CD14-positive monocyte (primary cell): Measurements from ENCODE around the gene ORC3. TPM values are rescaled to one million over a fixed set of nuclear protein-coding genes. Genes with fewer than 3 reads are reported as not detected.

Experiments used
- DNase-seq, 3 donors: peaks; one replicate each; pipeline ENCODE4 v3.0.0-alpha.2; 2011 to 2022
- H2AFZ ChIP-seq: 2 replicates; pipeline ENCODE4 v1.6.0; 2012; ENCODE audit warnings: mild to moderate bottlenecking, low read depth, low read length, inconsistent platforms; ENCODE audit not compliant: insufficient read depth, poor library complexity, severe bottlenecking
- H3K27ac ChIP-seq, 2 donors: 1 replicate in 1 of 2; 2 replicates in 1 of 2; pipeline ENCODE4 v1.5.1; 2012 to 2013; ENCODE audit warnings: low read length in 2 of 2, control low read depth in 1 of 2, inconsistent platforms in 1 of 2, low read depth in 1 of 2, mild to moderate bottlenecking in 1 of 2
- H3K27me3 ChIP-seq, 2 donors: one replicate each; pipeline versions ENCODE4 v1.6.0 to v1.6.1; 2011 to 2013; ENCODE audit warnings: low read length in 2 of 2; ENCODE audit not compliant: control insufficient read depth in 2 of 2, insufficient read depth in 2 of 2
- H3K36me3 ChIP-seq, 2 donors: replicated peaks in 1 of 2; 1 replicate in 1 of 2; 2 replicates in 1 of 2; pipeline versions ENCODE4 v1.5.1 to v1.6.1; 2012 to 2013; ENCODE audit warnings: low read length in 2 of 2, control low read depth in 1 of 2, inconsistent platforms in 1 of 2, mild to moderate bottlenecking in 1 of 2; ENCODE audit not compliant: insufficient read depth in 2 of 2, control insufficient read depth in 1 of 2
- H3K4me1 ChIP-seq, 2 donors: 1 replicate in 1 of 2; 2 replicates in 1 of 2; pipeline versions ENCODE4 v1.5.1 to v1.6.1; 2012 to 2013; ENCODE audit warnings: low read length in 2 of 2, control low read depth in 1 of 2, inconsistent platforms in 1 of 2, mild to moderate bottlenecking in 1 of 2, moderate library complexity in 1 of 2; ENCODE audit not compliant: insufficient read depth in 2 of 2, control insufficient read depth in 1 of 2
- H3K4me2 ChIP-seq: replicated peaks from 2 replicates; pipeline ENCODE3; 2012; ENCODE audit warnings: low read length, moderate library complexity, mild to moderate bottlenecking; ENCODE audit not compliant: poor library complexity, severe bottlenecking; ENCODE audit errors: extremely low read depth
- H3K4me3 ChIP-seq, 3 experiments: fragments of 200-600 bp in 1 of 3; sonication (generic) in 1 of 3; replicated peaks in 1 of 3; 1 replicate in 2 of 3; 2 replicates in 1 of 3; pipeline ENCODE4 v1.5.1; 2011 to 2013; ENCODE audit warnings: low read length in 3 of 3, mild to moderate bottlenecking in 3 of 3, control low read depth in 2 of 3, low read depth in 2 of 3, inconsistent platforms in 1 of 3, moderate library complexity in 1 of 3
- H3K79me2 ChIP-seq: 2 replicates; pipeline ENCODE4 v1.6.0; 2012; ENCODE audit warnings: mild to moderate bottlenecking, control low read depth, inconsistent platforms, low read length, moderate library complexity; ENCODE audit not compliant: insufficient read depth
- H3K9ac ChIP-seq: 2 replicates; pipeline ENCODE4 v1.6.0; 2017; ENCODE audit warnings: low read length, mild to moderate bottlenecking; ENCODE audit not compliant: insufficient read depth, poor library complexity, severe bottlenecking
- H3K9me3 ChIP-seq, 2 donors: replicated peaks in 1 of 2; 1 replicate in 1 of 2; 2 replicates in 1 of 2; pipeline versions ENCODE4 v1.5.1 to v1.6.1; 2012 to 2013; ENCODE audit warnings: low read length in 2 of 2, control low read depth in 1 of 2; ENCODE audit not compliant: control insufficient read depth in 1 of 2, insufficient read depth in 1 of 2
- H4K20me1 ChIP-seq: 2 replicates; pipeline ENCODE4 v1.6.0; 2012; ENCODE audit warnings: mild to moderate bottlenecking, low read length, control low read depth, moderate library complexity; ENCODE audit not compliant: insufficient read depth
- H3K27ac Mint-ChIP-seq, 7 donors: one replicate each; pipeline ENCODE4 v1.8.0; 2020; ENCODE audit warnings: mild to moderate bottlenecking in 7 of 7, mixed read lengths in 7 of 7, moderate library complexity in 6 of 7, inconsistent platforms in 2 of 7
- H3K27me3 Mint-ChIP-seq, 3 donors: one replicate each; pipeline ENCODE4 v1.8.0; 2021 to 2022; ENCODE audit warnings: low read depth in 3 of 3, mild to moderate bottlenecking in 3 of 3, mixed read lengths in 3 of 3, moderate library complexity in 3 of 3, inconsistent platforms in 1 of 3
- H3K36me3 Mint-ChIP-seq, 2 donors: one replicate each; pipeline ENCODE4 v1.8.0; 2020; ENCODE audit warnings: mixed read lengths in 2 of 2, inconsistent platforms in 1 of 2, mild to moderate bottlenecking in 1 of 2
- H3K4me1 Mint-ChIP-seq: one replicate; pipeline ENCODE4 v1.8.0; 2020; ENCODE audit warnings: mild to moderate bottlenecking, mixed read lengths
- H3K4me3 Mint-ChIP-seq, 2 donors: one replicate each; pipeline ENCODE4 v1.8.0; 2020; ENCODE audit warnings: mild to moderate bottlenecking in 2 of 2, mixed read lengths in 2 of 2, moderate library complexity in 1 of 2
- H3K9me3 Mint-ChIP-seq, 7 donors: one replicate each; pipeline ENCODE4 v1.8.0; 2020 to 2022; ENCODE audit warnings: mixed read lengths in 7 of 7, mild to moderate bottlenecking in 6 of 7, moderate library complexity in 6 of 7, inconsistent platforms in 2 of 7
- WGBS: methylation state at CpG from one replicate; pipeline ENCODE4 v1.1.5; 2013; ENCODE audit warnings: missing lambda C conversion rate; ENCODE audit not compliant: insufficient coverage; 5-methylcytosine and 5-hydroxymethylcytosine counted together
- intact Hi-C, 2 donors: fragments of 100-400 bp; cut with micrococcal nuclease; formaldehyde crosslinking; loops; one replicate each; pipeline versions ENCODE4 v1.15.0 to v1.15.1; 2023
- polyA plus RNA-seq, 3 donors: library from polyadenylated mRNA; depleted of rRNA in 1 of 3; unstranded in 2 of 3; stranded (reverse) in 1 of 3; fragments of 300-500 nt in 2 of 3; fragments of >200 nt in 1 of 3; fragmentation: Illumina TruSeq in 2 of 3; gene quantifications; 1 replicate in 2 of 3; 2 replicates in 1 of 3; pipeline ENCODE4 v1.2.3, GENCODE V29; 2012 to 2021
- TF ChIP-seq, protein P1 (sequence below): fragments of 200-600 bp; IDR thresholded peaks from one replicate; pipeline ENCODE4 v1.8.0; 2022; ENCODE audit warnings: antibody characterized with exemption, mild to moderate bottlenecking

ORC3 gene
- polyA plus RNA-seq, 3 donors = 9.1 to 20.7 (median 16.2) TPM

DNA sequence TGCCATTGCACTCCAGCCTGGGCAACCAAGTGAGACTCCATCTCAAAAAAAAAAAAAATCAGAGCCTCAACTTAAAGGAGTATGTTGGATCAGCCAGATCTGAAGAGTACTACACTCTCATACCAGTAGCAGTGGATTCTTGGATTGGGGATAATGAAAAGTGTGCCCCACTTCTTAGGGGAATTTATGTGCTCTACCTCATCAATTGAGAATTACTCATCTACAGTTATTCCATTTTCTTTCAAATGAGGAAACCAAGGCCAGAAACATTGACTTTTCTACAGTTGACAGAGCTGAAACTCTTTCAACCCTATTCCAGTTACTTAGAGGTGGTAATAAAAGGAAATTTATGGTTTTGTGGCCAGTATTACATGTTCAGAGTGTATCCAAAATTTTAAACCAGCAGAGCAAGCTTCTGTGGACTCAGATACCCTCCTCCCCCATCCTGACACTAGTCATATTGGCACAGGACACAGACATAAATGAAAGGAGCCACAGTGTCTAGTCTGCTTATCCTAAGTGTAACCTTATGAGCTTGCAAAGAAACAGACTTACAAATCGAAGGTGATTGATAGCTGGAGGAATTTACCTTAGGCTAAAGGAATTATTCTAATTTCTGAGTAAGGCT lies 51.2 kb downstream of the ORC3 start:
- H3K4me3 ChIP-seq = no peak overlapping the region
- TF ChIP-seq, protein P1, sequence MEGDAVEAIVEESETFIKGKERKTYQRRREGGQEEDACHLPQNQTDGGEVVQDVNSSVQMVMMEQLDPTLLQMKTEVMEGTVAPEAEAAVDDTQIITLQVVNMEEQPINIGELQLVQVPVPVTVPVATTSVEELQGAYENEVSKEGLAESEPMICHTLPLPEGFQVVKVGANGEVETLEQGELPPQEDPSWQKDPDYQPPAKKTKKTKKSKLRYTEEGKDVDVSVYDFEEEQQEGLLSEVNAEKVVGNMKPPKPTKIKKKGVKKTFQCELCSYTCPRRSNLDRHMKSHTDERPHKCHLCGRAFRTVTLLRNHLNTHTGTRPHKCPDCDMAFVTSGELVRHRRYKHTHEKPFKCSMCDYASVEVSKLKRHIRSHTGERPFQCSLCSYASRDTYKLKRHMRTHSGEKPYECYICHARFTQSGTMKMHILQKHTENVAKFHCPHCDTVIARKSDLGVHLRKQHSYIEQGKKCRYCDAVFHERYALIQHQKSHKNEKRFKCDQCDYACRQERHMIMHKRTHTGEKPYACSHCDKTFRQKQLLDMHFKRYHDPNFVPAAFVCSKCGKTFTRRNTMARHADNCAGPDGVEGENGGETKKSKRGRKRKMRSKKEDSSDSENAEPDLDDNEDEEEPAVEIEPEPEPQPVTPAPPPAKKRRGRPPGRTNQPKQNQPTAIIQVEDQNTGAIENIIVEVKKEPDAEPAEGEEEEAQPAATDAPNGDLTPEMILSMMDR = no peak
- Mint-ChIP-seq H3K36me3 (peaks cover 21 to 31% of the 10 kb centered on the region in 2 donors), H3K4me1 (peaks cover 6% of the 10 kb centered on the region), H3K27me3 (peaks cover 0 to 1% (median 0%) of the 10 kb centered on the region in 3 donors), H3K4me3 (no peak overlapping the region), H3K27ac (peak overlapping the region in 1 of 7 donors; percentile 82), H3K9me3 (no peaks in the 10 kb centered on the region)
- no peaks in the 10 kb centered on the region for H3K4me1 ChIP-seq
- no peak overlapping the region for H3K27ac ChIP-seq
- intact Hi-C loops = no loop called here
- H4K20me1 ChIP-seq = no peaks in the 10 kb centered on the region
- H3K9me3 ChIP-seq = no peaks in the 10 kb centered on the region
- peaks cover 11 to 19% of the 10 kb centered on the region in 2 donors for H3K36me3 ChIP-seq
- DNase-seq = no peak
- no peak overlapping the region for H2AFZ ChIP-seq
- H3K9ac ChIP-seq = no peak overlapping the region
- H3K27me3 ChIP-seq = no peaks in the 10 kb centered on the region
- WGBS = no CpG with 5 or more reads among the region's 1 CpG
- H3K79me2 ChIP-seq = no peaks in the 10 kb centered on the region
- H3K4me2 ChIP-seq = no peak overlapping the region

DNA sequence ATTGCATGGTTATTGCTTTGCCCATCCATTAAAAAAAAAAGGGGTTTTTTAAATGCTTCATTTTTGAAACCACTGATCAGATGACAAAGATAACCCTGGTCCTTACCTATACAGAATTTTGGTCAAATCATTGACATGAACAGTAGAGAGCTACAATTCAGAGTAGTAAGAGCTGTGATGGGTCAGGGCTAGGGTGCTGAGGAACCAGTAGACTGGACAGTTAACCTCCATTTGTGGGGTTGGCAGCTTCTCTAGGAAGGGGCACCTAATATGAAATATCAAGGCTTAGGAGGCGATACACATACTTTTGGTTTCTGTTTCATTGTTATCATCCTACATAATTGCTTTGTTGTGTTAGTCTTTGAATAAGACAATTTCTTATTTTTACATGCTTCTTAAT lies 55.1 kb downstream of the ORC3 start:
- Histone ChIP-seq H3K79me2 (no peaks in the 10 kb centered on the region), H2AFZ (peak overlapping the region; percentile 22), H3K9ac (no peak overlapping the region), H3K9me3 (no peaks in the 10 kb centered on the region), H3K4me3 (no peak overlapping the region), H4K20me1 (no peaks in the 10 kb centered on the region), H3K4me2 (no peak overlapping the region), H3K4me1 (no peaks in the 10 kb centered on the region), H3K27me3 (no peaks in the 10 kb centered on the region), H3K36me3 (peaks cover 2 to 4% of the 10 kb centered on the region in 2 donors), H3K27ac (peak overlapping the region in 1 of 2 donors; percentile 22)
- Mint-ChIP-seq H3K4me3 (peak overlapping the region in 1 of 2 donors; percentile 74), H3K27ac (peak overlapping the region in 2 of 7 donors; percentile 55 to 90), H3K36me3 (peaks cover 9 to 16% of the 10 kb centered on the region in 2 donors), H3K9me3 (no peaks in the 10 kb centered on the region), H3K4me1 (peaks cover 6% of the 10 kb centered on the region), H3K27me3 (peaks cover 0 to 1% (median 0%) of the 10 kb centered on the region in 3 donors)
- no CpG with 5 or more reads among the region's 1 CpG for WGBS
- intact Hi-C loops = no loop called here
- no peak for DNase-seq
- TF ChIP-seq, protein P1 = no peak
